HG03103 (cell line): ENCODE data around the gene ACAA1.
"Not testable (repeated sequence)": the region's sequence is repeated elsewhere in the genome, so short reads cannot be mapped to it uniquely, and the experiment has no call there.

Source experiments
- ATAC-seq: cut with Tn5 transposase; IDR thresholded peaks from one replicate; pipeline ENCODE4 v1.9.1; 2021; ENCODE audit warnings: low read depth; ENCODE audit not compliant: unreplicated experiment

Gene ACAA1

DNA sequence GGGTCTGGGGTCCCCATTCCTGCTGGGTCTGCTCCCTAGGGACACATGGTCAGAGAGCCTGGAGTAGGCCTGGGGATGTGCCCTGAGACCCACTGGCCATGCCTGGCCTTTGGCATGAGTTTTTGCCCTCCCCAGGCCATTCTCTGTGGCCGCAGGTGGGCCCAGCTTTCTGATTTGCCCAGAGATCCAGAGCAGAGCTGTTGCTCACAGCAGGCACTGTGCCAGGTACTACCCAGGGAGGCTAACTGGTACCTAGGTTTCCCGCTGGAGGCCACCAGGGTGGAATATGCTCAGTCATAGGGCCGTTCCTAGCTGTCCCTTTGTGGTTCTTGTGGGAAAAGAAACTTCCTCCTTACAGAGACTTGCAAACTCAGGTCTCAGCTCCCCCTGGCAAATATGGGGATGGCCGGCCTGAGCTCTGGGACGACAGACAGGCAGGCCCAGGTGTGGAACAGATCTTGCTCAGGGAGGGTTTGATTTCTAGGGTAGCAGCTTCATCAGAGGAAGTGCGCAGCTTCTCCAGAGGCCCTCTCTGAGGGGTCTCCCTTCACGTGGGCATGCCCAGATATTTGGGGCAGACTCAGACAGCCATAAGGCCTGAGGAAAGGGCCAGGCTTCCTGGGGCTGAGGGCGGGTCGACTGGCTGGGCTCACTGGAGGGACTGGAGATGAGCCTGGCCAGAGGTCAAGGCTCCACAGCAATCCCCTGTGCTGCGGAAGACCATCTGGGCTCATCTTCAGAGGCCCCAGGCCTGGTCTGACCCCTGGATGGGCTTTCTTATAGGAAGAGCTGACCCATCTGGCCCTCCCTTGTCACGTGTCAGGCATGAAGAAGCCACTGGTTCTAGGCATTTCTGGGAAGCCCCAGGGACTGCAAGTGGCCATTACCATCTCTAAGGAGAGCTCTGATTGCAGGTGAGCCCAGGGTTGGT lies 28.0 kb downstream of the ACAA1 start:
- ATAC-seq = no peak

DNA sequence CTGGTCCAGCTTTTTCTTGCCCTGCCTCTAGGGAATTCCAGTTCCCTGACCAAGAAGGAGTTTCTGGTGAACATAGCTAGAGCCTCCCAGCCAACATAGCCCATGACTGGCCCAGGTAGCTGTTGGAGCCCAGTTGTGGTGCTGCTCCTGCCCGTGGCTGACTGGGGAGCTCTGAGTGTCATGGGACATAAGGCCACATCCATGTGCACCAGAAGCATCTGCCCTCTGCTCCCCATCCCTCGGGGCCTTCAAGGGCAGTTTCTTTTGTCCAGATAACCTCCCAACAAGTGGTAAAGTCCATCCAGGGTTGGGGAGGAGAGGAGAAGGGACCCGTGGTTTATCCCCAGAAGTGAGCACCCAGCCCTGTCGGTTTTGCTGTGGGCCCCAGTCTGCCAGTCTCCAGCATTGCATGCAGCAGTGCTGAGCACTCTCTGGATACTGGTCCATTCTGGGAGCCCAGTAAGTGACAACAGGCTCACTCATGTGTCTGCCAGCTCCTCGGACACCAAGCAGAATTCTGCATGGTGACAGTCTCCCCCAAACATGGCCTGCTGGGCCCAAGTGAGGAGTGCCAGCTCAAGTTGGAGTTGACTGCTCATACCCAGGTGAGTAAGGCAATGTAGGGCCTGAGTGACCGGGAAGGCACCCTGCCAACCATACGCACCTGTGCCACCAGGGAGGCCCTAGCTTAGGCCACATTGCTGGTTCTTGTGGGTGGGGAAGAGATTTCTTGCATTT lies 28.8 kb downstream of the ACAA1 start:
- no peak for ATAC-seq

DNA sequence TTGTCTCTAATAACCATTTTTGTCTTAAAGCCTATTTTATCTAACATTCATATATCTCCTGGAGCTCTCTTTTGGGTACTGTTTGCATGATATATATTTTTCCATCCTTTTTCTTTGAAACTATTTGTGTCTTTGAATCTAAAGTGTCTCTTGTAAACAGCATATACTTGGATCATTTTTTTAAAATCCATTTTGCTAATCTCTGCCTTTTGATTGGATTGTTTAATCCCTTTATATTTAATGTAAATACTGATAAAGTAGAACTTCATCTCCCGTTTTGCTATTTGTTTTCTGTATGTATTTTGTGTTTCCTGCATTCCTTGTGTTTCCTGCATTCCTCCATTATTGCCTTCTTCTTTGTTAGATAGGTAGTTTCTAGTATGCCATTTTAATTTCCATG lies 31.4 kb downstream of the ACAA1 start:
- ATAC-seq = no peak

DNA sequence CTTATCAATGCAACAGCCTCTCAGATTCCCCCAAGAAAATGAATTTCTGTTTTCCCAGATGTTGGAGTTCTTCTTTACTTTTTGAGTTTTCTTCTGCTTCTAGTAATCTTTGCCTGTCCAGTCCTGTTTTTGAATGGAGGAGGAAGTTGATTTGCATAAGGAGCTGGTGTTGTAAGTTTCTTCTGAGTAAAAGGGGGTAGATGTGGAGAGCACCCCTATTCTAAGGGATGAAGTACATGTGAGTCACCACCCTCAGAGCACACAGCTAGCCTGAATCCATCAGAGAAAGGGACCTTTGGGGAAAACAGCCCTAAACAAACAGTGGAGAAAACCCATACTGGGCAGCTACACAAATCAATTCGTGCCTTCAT lies 34.5 kb downstream of the ACAA1 start:
- ATAC-seq = no peak

- no peak for ATAC-seq
Observed at GRCh38 chr3:38101811-38102443, 35.0 kb downstream of the ACAA1 start.

GRCh38 chr3:38100498-38100897 lies 36.4 kb downstream of the ACAA1 start:
- ATAC-seq = no peak

DNA sequence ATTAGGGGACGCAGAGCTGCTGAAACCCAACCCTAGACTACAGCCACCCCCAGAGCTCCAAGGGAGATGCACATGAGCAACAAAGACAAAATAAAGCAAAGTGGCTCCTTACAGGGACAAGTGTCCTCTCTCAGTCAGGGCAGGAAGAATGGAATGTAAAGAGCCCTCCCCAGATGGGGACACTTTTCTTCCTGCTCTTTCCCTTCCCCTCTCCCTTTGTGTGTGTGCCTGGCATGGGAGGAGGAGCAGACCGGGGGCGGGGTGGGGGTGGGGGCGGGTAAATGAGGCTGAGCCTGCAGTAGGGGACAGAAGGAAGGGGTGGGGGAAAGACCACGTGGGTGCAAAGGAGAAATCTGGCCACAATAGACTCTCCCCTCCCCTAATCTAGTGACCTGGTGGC lies 37.4 kb downstream of the ACAA1 start:
- no peak for ATAC-seq

- ATAC-seq = no peak
Observed at GRCh38 chr3:38098376-38098723, 38.6 kb downstream of the ACAA1 start.

DNA sequence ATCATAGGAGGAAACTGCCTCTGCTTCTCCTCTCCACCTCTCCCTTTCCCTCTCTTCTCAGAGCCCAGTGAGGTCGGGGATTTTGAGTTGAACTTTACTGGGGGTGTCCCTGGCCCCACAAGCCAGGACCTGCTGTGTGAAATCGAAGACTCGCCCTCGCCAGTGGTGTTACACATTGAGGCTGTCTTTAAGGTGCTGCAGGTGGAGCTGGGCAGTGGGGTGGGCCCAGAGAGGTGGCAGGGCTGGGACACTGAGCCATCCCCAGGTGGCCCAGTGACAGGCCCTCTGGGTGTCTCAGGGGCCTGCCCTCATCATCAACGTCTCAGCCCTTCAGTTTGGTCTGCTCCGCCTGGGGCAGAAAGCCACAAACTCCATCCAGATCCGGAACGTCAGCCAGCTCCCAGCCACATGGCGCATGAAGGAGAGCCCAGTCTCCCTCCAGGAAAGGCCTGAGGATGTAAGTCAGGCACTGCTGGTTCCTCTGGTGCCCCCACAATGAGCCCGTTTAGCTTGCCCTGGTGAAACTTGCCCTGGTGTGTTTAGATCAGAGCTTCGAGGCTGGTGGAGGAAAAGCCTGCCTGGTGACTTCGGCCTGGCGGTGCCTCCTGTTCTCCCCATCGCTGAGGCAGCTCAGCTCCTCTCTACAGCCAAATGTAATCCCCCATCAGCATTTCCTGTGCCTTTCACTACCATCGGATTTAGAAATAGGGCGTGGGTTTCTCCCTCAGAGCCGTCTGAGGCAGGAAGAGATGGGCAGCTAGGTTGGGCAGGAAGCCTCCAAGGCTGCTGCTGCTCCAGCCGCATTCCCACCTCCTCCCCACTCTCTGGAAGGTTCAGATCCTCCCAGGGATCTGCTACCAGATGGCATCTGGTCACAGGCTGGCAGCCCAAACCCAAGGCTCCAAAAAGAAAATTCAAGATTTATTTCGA lies 39.2 kb downstream of the ACAA1 start:
- no peak for ATAC-seq

GRCh38 chr3:38095669-38096483 lies 41.1 kb downstream of the ACAA1 start:
- ATAC-seq = no peak

DNA sequence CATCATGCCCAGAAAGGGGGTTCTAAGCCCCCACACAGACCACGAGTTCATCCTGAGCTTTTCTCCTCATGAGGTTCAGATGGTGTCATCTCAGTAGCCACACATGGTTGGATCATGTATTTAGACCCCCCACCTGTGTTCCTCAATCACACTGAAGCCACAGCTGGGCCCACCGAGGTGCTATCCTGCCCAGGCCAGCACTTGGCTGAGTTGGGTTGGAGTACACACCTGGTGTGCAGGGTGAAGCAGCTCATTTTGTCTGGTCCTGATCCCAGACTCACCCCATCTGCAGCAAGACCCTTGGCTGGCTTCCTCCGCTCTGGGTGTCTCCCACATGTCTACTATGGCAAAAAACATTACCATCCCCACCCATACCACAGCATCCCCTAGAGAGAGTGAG lies 41.9 kb downstream of the ACAA1 start:
- ATAC-seq = no peak

DNA sequence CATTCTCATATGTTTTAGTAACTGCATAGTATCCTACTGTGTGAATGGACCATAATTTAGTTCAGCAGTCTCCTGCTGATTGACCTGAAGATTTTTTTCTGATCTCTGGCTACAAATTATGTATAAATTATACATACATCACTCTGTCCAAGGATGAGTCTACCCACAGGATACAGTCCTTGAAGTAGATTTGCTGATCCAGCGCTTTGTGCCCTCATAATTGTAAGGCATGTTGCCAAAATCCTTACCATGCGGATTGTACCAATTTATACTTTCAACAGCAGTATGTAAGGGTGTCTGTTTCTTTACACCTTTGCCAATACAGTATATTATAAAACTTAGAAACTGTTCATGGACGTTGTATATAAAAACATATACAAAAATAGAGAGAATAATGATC lies 46.5 kb downstream of the ACAA1 start:
- ATAC-seq = no peak

DNA sequence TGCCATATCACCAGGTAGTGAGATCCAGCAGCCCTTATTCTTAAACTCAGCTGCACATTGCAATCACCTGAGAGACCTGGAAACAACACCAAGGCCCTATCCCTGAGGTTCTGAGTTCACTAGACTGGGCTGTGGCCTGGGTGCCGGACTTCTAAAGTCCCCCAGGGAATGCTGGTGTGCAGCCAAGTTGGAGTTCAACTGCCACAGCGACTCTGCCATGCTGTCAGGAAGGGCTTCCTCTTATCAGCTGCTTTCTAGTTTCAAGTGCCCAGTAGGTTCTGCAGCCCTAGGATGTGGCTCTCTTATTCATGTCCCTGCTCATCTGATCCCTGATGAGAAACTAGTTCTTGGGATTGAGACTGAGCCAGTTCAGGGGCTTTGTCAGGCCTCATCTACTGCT lies 47.8 kb downstream of the ACAA1 start:
- no peak for ATAC-seq

DNA sequence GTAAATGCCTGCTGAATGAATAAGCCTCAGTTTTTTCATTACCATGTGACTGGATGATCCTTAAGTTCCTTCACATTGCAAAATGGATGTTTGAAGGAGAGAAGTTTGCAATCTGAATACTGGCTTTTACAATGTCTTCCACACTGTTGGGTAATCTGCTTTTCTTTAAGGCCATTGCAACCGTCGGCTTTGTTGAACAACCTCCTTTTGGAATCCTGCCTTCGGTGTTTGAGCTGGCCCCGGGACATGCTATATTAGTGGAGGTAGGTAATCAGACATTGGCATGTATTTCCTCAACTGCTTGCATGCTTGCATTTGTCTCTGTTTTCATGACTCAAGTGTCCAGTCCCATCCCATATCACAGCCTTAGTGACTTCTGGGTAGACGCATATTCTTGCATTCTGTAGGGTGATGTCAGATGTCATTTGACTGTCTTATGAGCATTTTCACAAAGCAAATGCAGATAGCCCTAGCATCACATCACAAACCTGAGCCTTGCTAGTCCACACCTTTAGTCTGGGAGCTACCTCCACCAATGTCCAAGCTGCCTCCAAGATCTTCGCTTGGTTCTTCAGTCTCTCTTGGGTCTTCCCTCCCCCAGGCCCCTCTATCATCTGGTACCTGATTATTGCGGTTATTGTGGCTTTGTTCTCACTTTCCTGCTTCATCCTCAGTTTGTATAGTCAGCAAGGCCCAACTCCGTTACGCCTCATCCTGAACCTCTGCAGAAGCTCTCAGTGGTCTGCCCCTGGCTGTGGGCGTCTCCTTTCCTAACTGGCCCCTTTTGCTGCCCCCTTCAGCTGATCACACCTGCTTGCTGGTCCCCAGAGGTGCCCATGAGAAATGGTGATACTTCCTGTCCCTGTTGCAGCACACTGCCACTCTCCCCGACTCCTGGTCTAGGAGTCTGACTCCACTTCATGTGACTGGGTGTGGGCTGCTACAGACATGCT lies 48.5 kb downstream of the ACAA1 start:
- no peak for ATAC-seq

GRCh38 chr3:38087278-38087677 lies 49.6 kb downstream of the ACAA1 start:
- not testable (repeated sequence) for ATAC-seq

GRCh38 chr3:38086496-38086895 lies 50.4 kb downstream of the ACAA1 start:
- no peak for ATAC-seq

DNA sequence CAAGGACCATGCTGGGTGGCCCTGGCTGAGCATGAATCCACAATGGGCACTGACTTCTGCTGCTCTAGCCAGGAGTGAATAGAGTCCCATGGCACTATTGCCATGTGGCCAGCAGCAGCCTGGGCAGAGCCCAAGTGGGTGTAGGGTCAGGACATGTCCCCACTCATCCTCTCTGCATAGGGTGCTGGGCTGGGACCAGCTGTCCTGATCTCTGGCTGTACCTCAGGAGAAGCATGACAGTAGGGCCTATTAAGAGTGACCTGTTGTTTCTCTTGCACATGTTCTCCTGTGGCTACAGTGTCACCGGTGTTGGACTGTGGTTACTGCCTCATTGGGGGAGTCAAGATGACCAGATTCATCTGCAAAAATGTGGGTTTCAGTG lies 51.0 kb downstream of the ACAA1 start:
- no peak for ATAC-seq

- no peak for ATAC-seq
Observed at GRCh38 chr3:38085311-38085942, 51.5 kb downstream of the ACAA1 start.
